ENCODE measurements around the gene DTNB.
"Not testable (repeated sequence)": the region's sequence is repeated elsewhere in the genome, so short reads cannot be mapped to it uniquely, and the experiment has no call there.

DTNB gene

GRCh38 chr2:25537526-25537925, 135.9 kb downstream of the DTNB start:
- DNase-seq: no peak

- not testable (repeated sequence) for DNase-seq
Measured at GRCh38 chr2:25535411-25536289, 137.7 kb downstream of the DTNB start.

GRCh38 chr2:25534937-25535336, 138.4 kb downstream of the DTNB start:
- not testable (repeated sequence) for DNase-seq

- DNase-seq: no peak
Measured at GRCh38 chr2:25534455-25534854, 138.9 kb downstream of the DTNB start.

GRCh38 chr2:25533771-25534170, 139.6 kb downstream of the DTNB start:
- not testable (repeated sequence) for DNase-seq

GRCh38 chr2:25532521-25532920, 140.9 kb downstream of the DTNB start:
- DNase-seq: no peak

GRCh38 chr2:25529034-25529433, 144.3 kb downstream of the DTNB start:
- DNase-seq: no peak

- DNase-seq: no peak
Measured at GRCh38 chr2:25528173-25528572, 145.2 kb downstream of the DTNB start.

GRCh38 chr2:25524507-25524906, 148.9 kb downstream of the DTNB start:
- no peak for DNase-seq

- no peak for DNase-seq
Measured at GRCh38 chr2:25523060-25523459, 150.3 kb downstream of the DTNB start.

GRCh38 chr2:25521665-25522387, 151.6 kb downstream of the DTNB start:
- DNase-seq: no peak

GRCh38 chr2:25521126-25521525, 152.3 kb downstream of the DTNB start:
- DNase-seq: no peak

GRCh38 chr2:25517701-25518100, 155.7 kb downstream of the DTNB start:
- no peak for DNase-seq

- no peak for DNase-seq
Measured at GRCh38 chr2:25514043-25514637, 159.2 kb downstream of the DTNB start.

- no peak for DNase-seq
Measured at GRCh38 chr2:25512707-25513106, 160.7 kb downstream of the DTNB start.

GRCh38 chr2:25506226-25506625, 167.2 kb downstream of the DTNB start:
- no peak for DNase-seq

GRCh38 chr2:25505622-25506021, 167.8 kb downstream of the DTNB start:
- no peak for DNase-seq

GRCh38 chr2:25505182-25505581, 168.2 kb downstream of the DTNB start:
- no peak for DNase-seq

GRCh38 chr2:25504266-25504665, 169.1 kb downstream of the DTNB start:
- no peak for DNase-seq

- no peak for DNase-seq
Measured at GRCh38 chr2:25499157-25499556, 174.2 kb downstream of the DTNB start.

GRCh38 chr2:25497918-25498407, 175.4 kb downstream of the DTNB start:
- DNase-seq: no peak

- no peak for DNase-seq
Measured at GRCh38 chr2:25497229-25497917, 176.0 kb downstream of the DTNB start.

GRCh38 chr2:25494616-25495015, 178.8 kb downstream of the DTNB start:
- DNase-seq: no peak
